H9 (cell line): ENCODE data around the gene PLXNA2. TPM values are rescaled to one million over a fixed set of nuclear protein-coding genes. Genes with fewer than 3 reads are reported as not detected.

Experiments used
- DNase-seq: peaks from one replicate; pipeline ENCODE4 v3.0.0-alpha.2; 2017
- H2AFZ ChIP-seq: one replicate; pipeline ENCODE4 v1.6.1; 2013; ENCODE audit warnings: mild to moderate bottlenecking, low read length, control low read depth, moderate library complexity
- H2AK5ac ChIP-seq: 2 replicates; pipeline ENCODE4 v1.6.1; 2013; ENCODE audit warnings: low read length, control low read depth, mixed read lengths; ENCODE audit not compliant: insufficient read length
- H2BK120ac ChIP-seq: one replicate; pipeline ENCODE4 v1.6.1; 2013; ENCODE audit warnings: low read depth, mild to moderate bottlenecking, low read length, control low read depth, inconsistent platforms; ENCODE audit not compliant: poor library complexity, severe bottlenecking
- H2BK12ac ChIP-seq: 2 replicates; pipeline ENCODE4 v1.6.1; 2013; ENCODE audit warnings: low read length, control low read depth, mixed read lengths, low read depth; ENCODE audit not compliant: insufficient read length
- H2BK15ac ChIP-seq: 2 replicates; pipeline ENCODE4 v1.6.1; 2013; ENCODE audit warnings: low read depth, low read length, control low read depth
- H2BK20ac ChIP-seq: one replicate; pipeline ENCODE4 v1.6.1; 2013; ENCODE audit warnings: low read depth, mild to moderate bottlenecking, low read length, control low read depth, inconsistent platforms; ENCODE audit not compliant: poor library complexity, severe bottlenecking
- H2BK5ac ChIP-seq: 2 replicates; pipeline ENCODE4 v1.6.1; 2013; ENCODE audit warnings: low read length, control low read depth, mixed read lengths; ENCODE audit not compliant: insufficient read length
- H3K14ac ChIP-seq: 2 replicates; pipeline ENCODE4 v1.6.1; 2013; ENCODE audit warnings: low read length, control low read depth; ENCODE audit not compliant: insufficient read depth
- H3K18ac ChIP-seq: 2 replicates; pipeline ENCODE4 v1.6.1; 2013; ENCODE audit warnings: low read depth, mild to moderate bottlenecking, mixed read lengths, low read length, control low read depth; ENCODE audit not compliant: insufficient read length
- H3K23ac ChIP-seq: 2 replicates; pipeline ENCODE4 v1.6.1; 2013; ENCODE audit warnings: low read length, control low read depth, mixed read lengths, low read depth; ENCODE audit not compliant: insufficient read length
- H3K23me2 ChIP-seq: 2 replicates; pipeline ENCODE4 v1.6.1; 2013; ENCODE audit warnings: low read depth, mild to moderate bottlenecking, mixed read lengths, low read length, control low read depth; ENCODE audit not compliant: insufficient read length, poor library complexity, severe bottlenecking
- H3K27ac ChIP-seq: 2 replicates; pipeline ENCODE4 v1.5.1; 2013; ENCODE audit warnings: low read length, control low read depth, mixed read lengths, low read depth; ENCODE audit not compliant: insufficient read length
- H3K27me3 ChIP-seq: 2 replicates; pipeline ENCODE4 v1.6.1; 2013; ENCODE audit warnings: low read length, control low read depth, inconsistent platforms; ENCODE audit not compliant: insufficient read depth
- H3K4ac ChIP-seq: 2 replicates; pipeline ENCODE4 v1.6.1; 2013; ENCODE audit warnings: low read depth, mild to moderate bottlenecking, control low read depth, inconsistent platforms, low read length, moderate library complexity
- H3K4me1 ChIP-seq: 2 replicates; pipeline ENCODE4 v1.6.1; 2013; ENCODE audit warnings: low read length, control low read depth, inconsistent platforms; ENCODE audit not compliant: insufficient read depth
- H3K4me2 ChIP-seq: 2 replicates; pipeline ENCODE4 v1.6.1; 2013; ENCODE audit warnings: low read length, control low read depth, mixed read lengths; ENCODE audit not compliant: insufficient read length, insufficient read depth
- H3K56ac ChIP-seq: 2 replicates; pipeline ENCODE4 v1.6.1; 2013; ENCODE audit warnings: low read depth, mild to moderate bottlenecking, mixed read lengths, low read length, control low read depth; ENCODE audit not compliant: insufficient read length
- H3K79me1 ChIP-seq: 2 replicates; pipeline ENCODE4 v1.6.1; 2013; ENCODE audit warnings: low read depth, mild to moderate bottlenecking, moderate library complexity, low read length, control low read depth, inconsistent platforms; ENCODE audit not compliant: insufficient read depth, poor library complexity, severe bottlenecking
- H3K79me2 ChIP-seq: 2 replicates; pipeline ENCODE4 v1.6.1; 2013; ENCODE audit warnings: low read length, control low read depth, inconsistent platforms; ENCODE audit not compliant: insufficient read depth
- H3K9ac ChIP-seq: 2 replicates; pipeline ENCODE4 v1.6.1; 2013; ENCODE audit warnings: low read length, control low read depth, mixed read lengths; ENCODE audit not compliant: insufficient read length; ENCODE audit errors: extremely low read depth
- H3K9me3 ChIP-seq: one replicate; pipeline ENCODE4 v1.6.1; 2013; ENCODE audit warnings: low read depth, low read length, inconsistent platforms; ENCODE audit not compliant: control insufficient read depth
- H3T11ph ChIP-seq: one replicate; pipeline ENCODE4 v1.6.1; 2013; ENCODE audit warnings: mild to moderate bottlenecking, low read length, control low read depth, inconsistent platforms
- H4K20me1 ChIP-seq: one replicate; pipeline ENCODE4 v1.6.1; 2013; ENCODE audit not compliant: control insufficient read depth, insufficient read length, insufficient read depth
- H4K5ac ChIP-seq: 2 replicates; pipeline ENCODE4 v1.6.1; 2013; ENCODE audit warnings: low read depth, mild to moderate bottlenecking, mixed read lengths, low read length, control low read depth; ENCODE audit not compliant: insufficient read length
- H4K8ac ChIP-seq: replicated peaks from 2 replicates; pipeline ENCODE4 v1.6.1; 2013; ENCODE audit warnings: low read length, control low read depth, mixed read lengths, low read depth; ENCODE audit not compliant: insufficient read length
- H4K91ac ChIP-seq: 2 replicates; pipeline ENCODE4 v1.6.1; 2013; ENCODE audit warnings: low read depth, mild to moderate bottlenecking, moderate library complexity, mixed read lengths, low read length, control low read depth; ENCODE audit not compliant: insufficient read length
- H3K27ac Mint-ChIP-seq, 3 experiments: 2 replicates in 2 of 3; 3 replicates in 1 of 3; pipeline ENCODE4 v1.8.0; 2020 to 2021; ENCODE audit warnings: mixed read lengths in 3 of 3, mild to moderate bottlenecking in 1 of 3, moderate library complexity in 1 of 3
- H3K27me3 Mint-ChIP-seq: 2 replicates; pipeline ENCODE4 v1.8.0; 2021; ENCODE audit warnings: low read depth, mild to moderate bottlenecking, moderate library complexity, mixed read lengths
- H3K36me3 Mint-ChIP-seq, 3 experiments: 2 replicates in 2 of 3; 3 replicates in 1 of 3; pipeline ENCODE4 v1.8.0; 2020 to 2021; ENCODE audit warnings: low read depth in 3 of 3, mixed read lengths in 3 of 3; ENCODE audit not compliant: insufficient read depth in 1 of 3
- H3K4me1 Mint-ChIP-seq, 2 experiments: 2 replicates each; pipeline ENCODE4 v1.8.0; 2020; ENCODE audit warnings: mixed read lengths in 2 of 2
- H3K4me3 Mint-ChIP-seq, 2 experiments: 2 replicates in 1 of 2; 3 replicates in 1 of 2; pipeline ENCODE4 v1.8.0; 2020 to 2021; ENCODE audit warnings: mild to moderate bottlenecking in 2 of 2, mixed read lengths in 2 of 2, moderate library complexity in 1 of 2
- H3K9me3 Mint-ChIP-seq, 2 experiments: 2 replicates in 1 of 2; 3 replicates in 1 of 2; pipeline ENCODE4 v1.8.0; 2020; ENCODE audit warnings: mild to moderate bottlenecking in 2 of 2, mixed read lengths in 2 of 2, moderate library complexity in 1 of 2
- CTCF ChIP-seq: fragments of 200-600 bp; sonication (generic); conservative IDR thresholded peaks from 3 replicates; pipeline ENCODE4 v1.8.0; 2021; ENCODE audit warnings: antibody characterized with exemption, mild to moderate bottlenecking
- WGBS: extraction: QIAGEN DNeasy Blood & Tissue Kit; methylation state at CpG from one replicate; pipeline ENCODE4 v1.1.7; 2013; ENCODE audit warnings: missing lambda C conversion rate, low lambda C conversion rate, mixed read lengths; ENCODE audit not compliant: insufficient read length; ENCODE audit errors: extremely low coverage; 5-methylcytosine and 5-hydroxymethylcytosine counted together
- total RNA-seq: library from RNA; stranded (reverse); gene quantifications from 2 replicates; pipeline ENCODE4 v1.2.1, GENCODE V29; 2021

PLXNA2 gene
- total RNA-seq, 1 experiment from 2014 or later: 0.57 TPM

- Mint-ChIP-seq H3K4me1 (peaks cover 28 to 30% of the 10 kb centered on the region in 2 experiments), H3K9me3 (no peaks in the 10 kb centered on the region), H3K36me3 (no peaks in the 10 kb centered on the region), H3K27me3 (peaks cover 9% of the 10 kb centered on the region), H3K27ac (no peak overlapping the region), H3K4me3 (no peak overlapping the region)
- Histone ChIP-seq H4K8ac (no peak overlapping the region), H2BK12ac (no peak overlapping the region), H2BK15ac (no peak overlapping the region), H4K91ac (no peak overlapping the region), H2AFZ (no peak overlapping the region), H3K9me3 (no peaks in the 10 kb centered on the region), H3K14ac (no peak overlapping the region; the same call in 1 of the 2 replicates), H2AK5ac (no peak overlapping the region), H3K27me3 (no peaks in the 10 kb centered on the region), H2BK5ac (no peak overlapping the region), H3K18ac (no peak overlapping the region), H3K56ac (no peak overlapping the region), H3K27ac (no peak overlapping the region), H3K9ac (no peak overlapping the region), H2BK20ac (no peak overlapping the region), H3K23ac (no peak overlapping the region), H3K23me2 (no peaks in the 10 kb centered on the region), H3K79me2 (no peaks in the 10 kb centered on the region), H3K79me1 (no peaks in the 10 kb centered on the region), H3T11ph (no peak overlapping the region), H4K5ac (no peak overlapping the region), H3K4me2 (no peak overlapping the region), H3K4ac (no peak overlapping the region), H3K4me1 (peaks cover 1% of the 10 kb centered on the region; the same call in 1 of the 2 replicates), H2BK120ac (no peak overlapping the region), H4K20me1 (no peaks in the 10 kb centered on the region)
- no peak for DNase-seq
- TF ChIP-seq CTCF: no peak
- no CpG with 5 or more reads among the region's 7 CpGs for WGBS
Observed at GRCh38 chr1:208154040-208154439, 90.1 kb downstream of the PLXNA2 start.
